GM21786 (cell line): ENCODE results near the gene PLA2G6.
"Not testable (repeated sequence)": the region's sequence is repeated elsewhere in the genome, so short reads cannot be mapped to it uniquely, and the experiment has no call there.

ENCODE experiments used
- ATAC-seq: cut with Tn5 transposase; IDR thresholded peaks from one replicate; pipeline ENCODE4 v1.9.1; 2021; ENCODE audit not compliant: unreplicated experiment

The PLA2G6 gene

DNA sequence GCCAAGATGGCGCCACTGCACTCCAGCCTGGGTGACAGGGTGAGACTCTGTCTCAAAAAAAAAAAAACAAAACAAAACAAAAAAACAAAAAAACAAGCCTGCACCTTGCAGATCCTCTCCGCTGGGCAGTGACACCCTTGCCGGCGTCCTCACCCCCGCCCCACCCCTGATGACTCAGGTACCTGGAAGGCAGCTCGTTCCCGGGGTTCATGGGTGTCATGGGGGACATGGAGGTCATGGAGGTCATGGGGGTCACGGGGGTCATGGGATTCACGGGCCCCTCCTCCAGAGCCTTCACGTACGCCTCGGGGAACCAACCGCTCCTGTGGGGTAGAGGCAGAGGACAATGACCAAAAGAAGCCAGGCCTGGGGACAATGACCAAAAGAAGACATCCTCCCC is 94.7 kb downstream of the PLA2G6 start:
- ATAC-seq, result no peak

- ATAC-seq, result no peak
Observed at GRCh38 chr22:38086001-38086845, 95.4 kb downstream of the PLA2G6 start.

- no peak for ATAC-seq
Observed at GRCh38 chr22:38085501-38085900, 96.1 kb downstream of the PLA2G6 start.

DNA sequence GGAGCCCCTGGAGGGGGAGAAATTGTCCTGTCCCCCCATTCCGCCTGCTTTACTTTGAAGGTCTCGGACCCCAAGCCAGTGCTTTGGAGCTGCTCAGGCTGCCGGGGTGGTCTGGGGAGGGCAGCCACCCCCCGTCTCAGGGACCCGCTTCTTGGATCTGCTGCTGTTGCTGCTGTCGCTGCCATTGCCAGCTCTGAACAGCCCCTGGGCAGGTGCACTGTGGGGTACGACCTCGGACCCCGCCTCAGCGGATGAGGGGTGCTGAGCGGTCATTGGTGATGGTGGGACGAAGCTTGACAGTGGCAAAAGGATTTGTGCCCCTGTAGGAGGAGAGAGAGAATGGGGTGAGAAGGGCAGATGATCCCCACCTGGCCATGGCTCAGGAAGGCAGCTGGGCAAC is 96.6 kb downstream of the PLA2G6 start:
- ATAC-seq, result no peak

DNA sequence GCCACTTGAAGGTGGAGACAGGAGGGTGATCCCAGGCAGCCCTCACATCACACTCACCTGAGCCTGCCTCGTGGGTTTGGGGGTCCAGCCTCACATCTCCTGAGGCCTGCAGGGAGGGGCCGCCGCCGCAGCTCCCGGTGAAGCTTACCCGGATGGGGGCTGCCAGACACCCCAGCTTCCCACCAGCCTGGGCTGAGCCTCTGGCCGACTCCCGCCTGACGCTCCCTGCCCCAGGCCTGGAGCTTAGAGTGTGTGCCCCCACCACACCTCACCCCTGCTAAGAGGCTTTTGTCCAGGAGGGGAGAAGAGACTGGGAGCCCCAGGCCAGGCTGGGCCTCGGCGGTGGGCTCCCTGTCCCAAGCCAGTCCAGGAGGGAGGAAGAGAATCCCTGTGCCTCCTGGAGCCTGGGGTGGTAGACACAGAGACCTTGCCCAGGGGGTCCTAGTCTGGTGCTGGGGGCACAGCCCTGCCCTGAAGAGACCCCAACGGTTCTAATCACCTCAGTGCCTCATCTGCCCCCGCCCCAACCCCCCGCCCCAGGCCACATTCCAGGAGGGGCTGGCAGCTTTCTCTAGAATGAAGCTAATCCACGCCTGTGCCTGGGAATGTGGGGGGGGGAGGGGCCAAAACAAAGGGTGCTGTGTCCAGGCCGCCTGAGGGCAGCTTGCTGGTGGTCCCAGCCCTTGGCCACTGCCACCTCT is 97.5 kb downstream of the PLA2G6 start, which contains the start of gene SLC16A8:
TSS of gene SLC16A8 (minus strand) at position 254 of the 701 bp plus-strand sequence. CDS start 1,311 bp downstream, outside the sequence.
- ATAC-seq, result no peak

DNA sequence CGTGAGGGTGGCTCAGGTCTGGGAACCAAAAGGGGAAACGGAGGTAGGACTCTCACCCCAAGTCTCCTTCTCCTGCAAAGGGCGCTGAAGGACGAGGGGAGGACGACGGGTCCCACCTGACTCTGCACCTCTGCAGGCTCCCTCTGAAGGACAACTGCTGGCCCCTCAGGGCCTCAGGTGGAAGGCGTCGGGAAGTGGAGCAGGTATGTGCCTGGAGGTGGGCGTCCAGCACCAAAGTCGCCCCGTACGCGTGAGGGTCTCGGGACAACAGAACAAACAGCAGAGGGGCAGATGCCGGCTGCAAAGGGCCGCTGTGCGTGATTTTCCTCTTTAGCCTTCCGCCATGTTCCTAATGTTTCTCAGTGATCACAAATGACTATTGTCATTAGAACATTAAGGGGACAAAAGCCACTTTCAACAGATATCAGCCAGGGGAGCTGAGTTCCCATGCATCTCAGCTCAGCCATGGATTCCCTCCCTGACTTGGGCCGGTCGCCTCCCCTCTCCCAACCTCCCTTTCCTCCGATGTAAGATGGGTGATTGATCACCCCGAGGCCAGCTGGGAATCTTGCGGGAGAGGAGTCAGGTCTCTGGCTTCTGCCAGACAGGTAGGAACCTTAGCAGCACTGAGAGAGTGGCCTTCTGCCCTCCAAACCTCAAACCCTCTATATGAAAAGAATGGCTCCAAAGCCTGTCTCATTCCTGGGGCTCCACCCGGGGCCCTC is 98.5 kb downstream of the PLA2G6 start:
- ATAC-seq, result no peak

DNA sequence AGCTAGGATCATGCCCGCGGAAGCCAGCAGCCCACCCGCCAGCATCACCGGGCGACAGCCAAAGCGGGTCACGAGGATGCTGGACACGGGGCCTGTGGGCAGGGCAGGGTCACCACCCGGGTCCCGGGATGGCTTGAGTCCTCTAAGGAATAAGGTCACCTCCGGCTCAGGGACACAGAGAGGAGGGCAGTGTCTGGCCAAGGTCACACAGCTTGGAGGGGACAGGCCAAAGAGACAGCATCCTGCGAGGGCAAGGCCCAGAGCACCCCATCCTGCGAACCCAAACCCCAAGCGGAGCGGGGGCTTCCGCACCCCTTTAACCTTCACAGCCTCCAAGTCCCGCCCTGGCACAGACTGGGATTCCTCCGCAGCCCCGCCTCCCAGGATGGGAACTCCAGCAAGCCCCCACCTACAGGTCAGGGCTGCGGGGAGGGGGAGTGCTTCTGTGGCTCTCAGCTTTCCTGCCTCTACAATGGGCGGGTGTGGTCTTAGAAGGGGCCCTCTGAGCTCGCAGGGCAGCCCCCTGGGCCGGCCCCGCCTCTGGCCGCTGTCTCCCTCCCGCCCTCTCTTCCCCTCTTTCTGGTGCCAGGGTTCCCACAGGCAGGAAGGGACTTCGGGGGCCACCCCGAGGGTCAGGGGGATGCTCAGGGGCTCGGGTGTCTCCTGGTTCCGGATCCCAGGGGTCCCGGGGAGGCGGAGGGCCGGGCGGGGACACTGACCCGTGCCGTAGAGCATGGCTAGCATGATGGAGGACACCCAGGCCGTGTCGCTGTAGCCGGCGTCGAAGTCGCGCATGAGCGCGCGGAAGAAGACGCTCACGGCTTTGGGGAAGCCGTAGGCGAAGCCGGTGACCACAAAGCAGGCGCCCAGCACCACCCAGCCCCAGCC is 99.4 kb downstream of the PLA2G6 start:
- ATAC-seq, result no peak

GRCh38 chr22:38081636-38081940 is 100.0 kb downstream of the PLA2G6 start:
- no peak for ATAC-seq

DNA sequence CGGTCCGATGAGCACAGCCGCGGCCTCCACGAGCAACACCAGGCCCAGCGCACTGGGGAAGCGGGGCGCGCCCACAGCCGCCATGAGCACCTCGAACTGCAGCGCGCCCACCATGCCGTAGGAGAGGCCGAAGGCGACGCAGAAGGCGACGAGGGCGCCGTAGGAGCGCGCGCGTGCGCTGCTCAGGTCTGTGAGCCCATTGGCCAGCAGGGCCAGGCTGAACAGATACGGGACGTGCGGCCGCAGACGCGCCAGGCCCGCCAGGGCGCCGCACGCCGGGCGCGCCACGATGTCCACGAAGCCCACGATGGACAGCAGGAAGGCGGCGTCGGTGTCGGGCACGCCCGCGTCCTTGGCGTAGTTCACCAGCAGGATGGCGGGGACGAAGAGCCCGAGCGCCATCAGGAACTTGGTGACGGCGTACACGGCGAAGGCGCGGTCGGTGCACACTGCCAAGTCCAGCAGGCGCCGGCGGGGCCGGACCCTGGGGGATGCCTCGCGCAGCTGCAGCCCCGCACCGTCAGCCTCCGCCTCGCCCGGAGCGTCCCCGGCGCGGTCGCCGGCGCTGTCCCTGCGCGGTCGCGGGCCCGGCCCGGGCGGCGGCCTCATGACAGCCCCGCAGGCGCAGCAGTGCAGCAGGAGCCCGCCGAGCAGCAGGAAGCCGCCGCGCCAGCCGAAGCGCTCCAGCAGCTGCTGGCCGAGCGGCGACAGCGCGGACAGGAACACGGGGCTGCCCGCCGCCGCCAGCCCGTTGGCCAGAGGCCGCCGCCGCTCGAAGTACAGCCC is 100.6 kb downstream of the PLA2G6 start:
- ATAC-seq, result no peak

- ATAC-seq, result no peak
Observed at GRCh38 chr22:38080474-38080849, 101.2 kb downstream of the PLA2G6 start.

- no peak for ATAC-seq
Observed at GRCh38 chr22:38079804-38080203, 101.8 kb downstream of the PLA2G6 start.

GRCh38 chr22:38079208-38079607 is 102.4 kb downstream of the PLA2G6 start:
- ATAC-seq, result not testable (repeated sequence)

- ATAC-seq, result no peak
Observed at GRCh38 chr22:38078046-38078840, 103.4 kb downstream of the PLA2G6 start.

- no peak for ATAC-seq
Observed at GRCh38 chr22:38077595-38077994, 104.0 kb downstream of the PLA2G6 start.

DNA sequence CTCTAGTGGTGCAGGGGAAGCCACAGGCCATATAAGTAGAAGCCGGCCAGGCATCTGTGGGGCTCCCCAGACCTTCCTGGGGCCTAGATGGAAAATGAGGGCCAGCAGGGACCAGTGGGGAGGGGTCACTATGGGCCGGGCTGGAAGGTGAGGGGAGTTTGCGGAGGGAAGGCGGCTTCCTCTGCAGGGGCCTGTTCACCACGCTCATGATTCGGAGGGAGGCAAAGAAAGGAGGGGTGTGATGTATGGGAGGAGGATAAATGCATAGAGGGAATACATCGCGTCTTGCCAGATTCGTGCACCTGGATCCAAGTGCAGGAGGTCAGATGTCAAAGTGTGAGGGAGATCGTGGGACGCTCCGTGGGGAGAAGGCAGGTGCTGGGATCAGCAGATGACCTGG is 104.5 kb downstream of the PLA2G6 start:
- ATAC-seq, result no peak

GRCh38 chr22:38075961-38076360 is 105.7 kb downstream of the PLA2G6 start:
- no peak for ATAC-seq

GRCh38 chr22:38075105-38075825 is 106.4 kb downstream of the PLA2G6 start:
- no peak for ATAC-seq
